NCI-H2029 treated with DMSO at 0.1 percent for 48 hours (cell line): ENCODE data around the gene DAB1.

ENCODE experiments used
- DNase-seq: peaks from one replicate; lab custom pipeline; 2025; lab: John Stamatoyannopoulos, UW

Gene DAB1

GRCh38 chr1:57316861-57317260 lies 107.0 kb downstream of the DAB1 start:
- no peak for DNase-seq

GRCh38 chr1:57316291-57316690 lies 107.6 kb downstream of the DAB1 start:
- no peak for DNase-seq

- no peak for DNase-seq
These were observed 111.0 kb downstream of the DAB1 start for GRCh38 chr1:57312869-57313268.

- DNase-seq, result no peak
These were observed 112.4 kb downstream of the DAB1 start for GRCh38 chr1:57311411-57311810.

- DNase-seq, result no peak
These were observed 112.9 kb downstream of the DAB1 start for GRCh38 chr1:57311006-57311405.

GRCh38 chr1:57309630-57310029 lies 114.2 kb downstream of the DAB1 start:
- no peak for DNase-seq

- DNase-seq, result peak; percentile 29
These were observed 116.3 kb downstream of the DAB1 start for GRCh38 chr1:57307392-57308170.

GRCh38 chr1:57304591-57304990 lies 119.3 kb downstream of the DAB1 start:
- no peak for DNase-seq

- DNase-seq, result no peak
These were observed 120.9 kb downstream of the DAB1 start for GRCh38 chr1:57302812-57303596.

- DNase-seq, result no peak
These were observed 123.7 kb downstream of the DAB1 start for GRCh38 chr1:57300186-57300585.

- no peak for DNase-seq
These were observed 127.1 kb downstream of the DAB1 start for GRCh38 chr1:57296726-57297250.

- DNase-seq, result no peak
These were observed 128.5 kb downstream of the DAB1 start for GRCh38 chr1:57295326-57295725.

GRCh38 chr1:57294177-57294576 lies 129.7 kb downstream of the DAB1 start:
- no peak for DNase-seq

GRCh38 chr1:57293214-57293613 lies 130.6 kb downstream of the DAB1 start:
- DNase-seq, result no peak

- no peak for DNase-seq
These were observed 134.1 kb downstream of the DAB1 start for GRCh38 chr1:57289781-57290180.

- DNase-seq, result no peak
These were observed 137.9 kb downstream of the DAB1 start for GRCh38 chr1:57285992-57286391.

- DNase-seq, result no peak
These were observed 141.4 kb downstream of the DAB1 start for GRCh38 chr1:57282411-57282810.

GRCh38 chr1:57281324-57281723 lies 142.5 kb downstream of the DAB1 start:
- no peak for DNase-seq

GRCh38 chr1:57279909-57280666 lies 143.8 kb downstream of the DAB1 start:
- DNase-seq, result peak; percentile 55

GRCh38 chr1:57278558-57278957 lies 145.3 kb downstream of the DAB1 start:
- no peak for DNase-seq

GRCh38 chr1:57277681-57278080 lies 146.2 kb downstream of the DAB1 start:
- no peak for DNase-seq

- DNase-seq, result no peak
These were observed 146.9 kb downstream of the DAB1 start for GRCh38 chr1:57276918-57277317.
